Ishikawa (cell line): ENCODE measurements around the gene POMT2.

Source experiments
- CEBPB ChIP-seq: IDR thresholded peaks from 2 replicates; pipeline ENCODE4 v1.6.1; 2012
- CREB1 ChIP-seq: IDR thresholded peaks from 2 replicates; pipeline ENCODE4 v1.6.1; 2012; ENCODE audit warnings: low read depth
- EGR1 ChIP-seq: IDR thresholded peaks from 2 replicates; pipeline ENCODE4 v1.6.1; 2012
- EP300 ChIP-seq: IDR thresholded peaks from 2 replicates; pipeline ENCODE4 v1.6.1; 2012; ENCODE audit warnings: borderline replicate concordance
- FOXM1 ChIP-seq: IDR thresholded peaks from 2 replicates; pipeline ENCODE4 v1.6.1; 2012; ENCODE audit warnings: low read depth, borderline replicate concordance
- NFIC ChIP-seq: IDR thresholded peaks from 2 replicates; pipeline ENCODE4 v1.6.1; 2012
- RAD21 ChIP-seq: IDR thresholded peaks from 2 replicates; pipeline ENCODE4 v1.6.1; 2012; ENCODE audit warnings: low read depth
- TAF1 ChIP-seq: IDR thresholded peaks from 2 replicates; pipeline ENCODE4 v1.6.1; 2012; ENCODE audit warnings: low read depth, mild to moderate bottlenecking
- TCF12 ChIP-seq: IDR thresholded peaks from 2 replicates; pipeline ENCODE4 v1.6.1; 2012; ENCODE audit warnings: low read depth
- TEAD4 ChIP-seq: IDR thresholded peaks from 2 replicates; pipeline ENCODE4 v1.6.1; 2012
- YY1 ChIP-seq: IDR thresholded peaks from 2 replicates; pipeline ENCODE4 v1.6.1; 2012; ENCODE audit warnings: low read depth
- ZBTB7A ChIP-seq: IDR thresholded peaks from 2 replicates; pipeline ENCODE4 v1.6.1; 2012; ENCODE audit warnings: low read depth
- TF ChIP-seq, protein P1 (sequence below): IDR thresholded peaks from 2 replicates; pipeline ENCODE4 v1.6.1; 2012
- TF ChIP-seq, protein P2 (sequence below): IDR thresholded peaks from 2 replicates; pipeline ENCODE4 v1.6.1; 2012; ENCODE audit warnings: low read depth, mild to moderate bottlenecking
- TF ChIP-seq, protein P3 (sequence below): IDR thresholded peaks from 2 replicates; pipeline ENCODE4 v1.6.1; 2012

Gene POMT2

DNA sequence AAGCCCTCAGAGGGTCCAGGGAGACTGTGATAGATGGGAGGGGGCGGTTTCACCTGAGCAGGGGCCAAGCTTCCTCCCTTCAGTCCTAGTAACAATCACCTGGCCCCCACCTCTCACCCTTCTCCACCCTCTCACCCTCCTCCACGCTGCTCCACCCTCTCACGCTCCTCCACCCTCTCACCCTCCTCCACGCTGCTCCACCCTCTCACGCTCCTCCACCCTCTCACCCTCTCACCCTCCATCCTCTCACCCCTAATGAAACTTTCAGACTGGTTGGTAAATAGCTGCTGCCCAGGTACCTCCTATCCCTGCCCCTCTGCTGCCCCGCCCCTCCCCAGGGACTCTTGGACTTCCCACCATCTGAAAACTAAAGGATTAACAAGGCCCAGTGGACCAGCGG, 83.9 kb downstream of the POMT2 start:
- TF ChIP-seq FOXM1 = no peak
- no peak for TF ChIP-seq ZBTB7A
- TF ChIP-seq YY1 = no peak
- no peak for TF ChIP-seq EP300
- TF ChIP-seq, protein P1, sequence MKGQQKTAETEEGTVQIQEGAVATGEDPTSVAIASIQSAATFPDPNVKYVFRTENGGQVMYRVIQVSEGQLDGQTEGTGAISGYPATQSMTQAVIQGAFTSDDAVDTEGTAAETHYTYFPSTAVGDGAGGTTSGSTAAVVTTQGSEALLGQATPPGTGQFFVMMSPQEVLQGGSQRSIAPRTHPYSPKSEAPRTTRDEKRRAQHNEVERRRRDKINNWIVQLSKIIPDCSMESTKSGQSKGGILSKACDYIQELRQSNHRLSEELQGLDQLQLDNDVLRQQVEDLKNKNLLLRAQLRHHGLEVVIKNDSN = no peak
- no peak for TF ChIP-seq NFIC
- no peak for TF ChIP-seq RAD21
- TF ChIP-seq CEBPB = no peak
- no peak for TF ChIP-seq TCF12
- no peak for TF ChIP-seq CREB1
- TF ChIP-seq, protein P2, sequence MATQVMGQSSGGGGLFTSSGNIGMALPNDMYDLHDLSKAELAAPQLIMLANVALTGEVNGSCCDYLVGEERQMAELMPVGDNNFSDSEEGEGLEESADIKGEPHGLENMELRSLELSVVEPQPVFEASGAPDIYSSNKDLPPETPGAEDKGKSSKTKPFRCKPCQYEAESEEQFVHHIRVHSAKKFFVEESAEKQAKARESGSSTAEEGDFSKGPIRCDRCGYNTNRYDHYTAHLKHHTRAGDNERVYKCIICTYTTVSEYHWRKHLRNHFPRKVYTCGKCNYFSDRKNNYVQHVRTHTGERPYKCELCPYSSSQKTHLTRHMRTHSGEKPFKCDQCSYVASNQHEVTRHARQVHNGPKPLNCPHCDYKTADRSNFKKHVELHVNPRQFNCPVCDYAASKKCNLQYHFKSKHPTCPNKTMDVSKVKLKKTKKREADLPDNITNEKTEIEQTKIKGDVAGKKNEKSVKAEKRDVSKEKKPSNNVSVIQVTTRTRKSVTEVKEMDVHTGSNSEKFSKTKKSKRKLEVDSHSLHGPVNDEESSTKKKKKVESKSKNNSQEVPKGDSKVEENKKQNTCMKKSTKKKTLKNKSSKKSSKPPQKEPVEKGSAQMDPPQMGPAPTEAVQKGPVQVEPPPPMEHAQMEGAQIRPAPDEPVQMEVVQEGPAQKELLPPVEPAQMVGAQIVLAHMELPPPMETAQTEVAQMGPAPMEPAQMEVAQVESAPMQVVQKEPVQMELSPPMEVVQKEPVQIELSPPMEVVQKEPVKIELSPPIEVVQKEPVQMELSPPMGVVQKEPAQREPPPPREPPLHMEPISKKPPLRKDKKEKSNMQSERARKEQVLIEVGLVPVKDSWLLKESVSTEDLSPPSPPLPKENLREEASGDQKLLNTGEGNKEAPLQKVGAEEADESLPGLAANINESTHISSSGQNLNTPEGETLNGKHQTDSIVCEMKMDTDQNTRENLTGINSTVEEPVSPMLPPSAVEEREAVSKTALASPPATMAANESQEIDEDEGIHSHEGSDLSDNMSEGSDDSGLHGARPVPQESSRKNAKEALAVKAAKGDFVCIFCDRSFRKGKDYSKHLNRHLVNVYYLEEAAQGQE = no peak
- TF ChIP-seq TEAD4 = no peak
- no peak for TF ChIP-seq EGR1
- TF ChIP-seq, protein P3, sequence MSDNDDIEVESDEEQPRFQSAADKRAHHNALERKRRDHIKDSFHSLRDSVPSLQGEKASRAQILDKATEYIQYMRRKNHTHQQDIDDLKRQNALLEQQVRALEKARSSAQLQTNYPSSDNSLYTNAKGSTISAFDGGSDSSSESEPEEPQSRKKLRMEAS = no peak
- TF ChIP-seq TAF1 = no peak

DNA sequence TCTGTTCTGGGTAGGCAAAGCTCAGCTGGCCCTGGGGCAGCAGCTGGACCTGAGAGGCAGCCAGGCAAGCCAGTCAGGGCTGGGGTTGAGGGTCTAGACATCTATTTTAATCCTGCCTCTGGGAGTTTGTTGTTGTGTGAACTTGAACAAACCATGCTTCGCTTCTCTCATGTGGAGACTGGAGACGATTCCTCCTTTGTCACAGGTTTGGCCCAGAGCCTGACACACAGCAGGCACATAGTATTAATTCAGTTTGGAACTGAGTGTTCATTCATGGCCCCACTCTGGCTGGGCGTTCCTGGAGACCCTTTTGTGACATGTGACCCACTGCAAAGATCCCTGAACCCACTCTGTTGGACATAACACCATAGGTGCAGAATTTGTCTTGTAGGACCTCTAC, 89.0 kb downstream of the POMT2 start:
- TF ChIP-seq CREB1 = no peak
- no peak for TF ChIP-seq TAF1
- TF ChIP-seq, protein P1 = no peak
- TF ChIP-seq EGR1 = no peak
- TF ChIP-seq NFIC = no peak
- no peak for TF ChIP-seq FOXM1
- TF ChIP-seq YY1 = no peak
- no peak for TF ChIP-seq ZBTB7A
- no peak for TF ChIP-seq TEAD4
- TF ChIP-seq CEBPB = no peak
- no peak for TF ChIP-seq RAD21
- TF ChIP-seq EP300 = no peak
- no peak for TF ChIP-seq TCF12
- TF ChIP-seq, protein P2 = no peak
- TF ChIP-seq, protein P3 = no peak

DNA sequence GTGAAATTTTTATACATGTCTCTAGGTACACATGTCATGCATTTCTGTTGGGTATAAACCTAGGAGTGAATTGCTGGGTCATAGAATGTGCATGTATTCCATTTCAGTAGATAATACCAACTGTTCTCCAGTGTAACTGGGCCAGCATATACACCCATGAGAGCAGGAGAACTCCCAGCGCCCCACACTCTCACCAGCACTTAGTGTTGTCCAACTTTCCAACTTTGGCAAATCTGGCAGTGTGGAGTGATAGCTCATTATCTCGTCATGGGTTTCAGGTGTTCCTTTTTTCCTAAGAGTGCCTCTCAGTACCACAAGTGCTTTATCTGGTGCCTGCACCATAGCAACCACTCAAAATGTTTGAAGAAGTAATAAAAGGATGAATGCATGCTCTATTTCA, 89.8 kb downstream of the POMT2 start:
- TF ChIP-seq, protein P3 = no peak
- TF ChIP-seq ZBTB7A (no peak), CEBPB (no peak), RAD21 (no peak), EP300 (no peak)

DNA sequence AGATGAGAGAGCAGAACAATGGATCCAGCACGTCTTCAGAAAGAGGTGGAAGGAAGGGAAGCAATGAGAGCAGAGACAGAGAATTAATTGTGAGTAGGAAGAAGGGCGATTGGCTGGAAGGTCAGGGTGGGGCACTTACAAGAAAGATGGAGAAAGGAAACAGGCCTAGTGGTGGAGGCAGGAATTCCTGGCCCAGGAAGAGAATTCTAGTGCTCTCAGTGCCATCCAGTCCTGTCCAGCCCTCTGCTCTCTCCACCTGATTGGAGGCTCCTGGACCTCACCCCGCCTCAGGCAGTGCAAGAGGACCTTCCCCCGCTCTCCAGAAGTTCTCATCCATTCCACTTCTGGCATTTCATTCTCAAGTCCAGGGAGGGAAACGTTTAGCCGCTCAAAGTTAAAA, 92.6 kb downstream of the POMT2 start:
- no peak for TF ChIP-seq FOXM1
- TF ChIP-seq, protein P2 = no peak
- TF ChIP-seq, protein P3 = no peak
- no peak for TF ChIP-seq YY1
- TF ChIP-seq EGR1 = no peak
- TF ChIP-seq ZBTB7A = no peak
- TF ChIP-seq TCF12 = no peak
- no peak for TF ChIP-seq CEBPB
- TF ChIP-seq NFIC = no peak
- TF ChIP-seq RAD21 = no peak
- no peak for TF ChIP-seq TAF1
- TF ChIP-seq EP300 = no peak
- TF ChIP-seq CREB1 = no peak
- TF ChIP-seq TEAD4 = no peak
